ENCODE data around the gene CDH20.
A peak's percentile ranks its signal among the peaks of the same experiment; 100 is the strongest.

CDH20 gene

GRCh38 chr18:61581578-61582201 is 248.5 kb downstream of the CDH20 start:
- peak; percentile 13 for DNase-seq

GRCh38 chr18:61582202-61582710 is 249.0 kb downstream of the CDH20 start:
- no peak for DNase-seq

- no peak for DNase-seq
These were observed 250.3 kb downstream of the CDH20 start for GRCh38 chr18:61583548-61583947.

- DNase-seq = no peak
These were observed 254.6 kb downstream of the CDH20 start for GRCh38 chr18:61587865-61588264.

GRCh38 chr18:61589053-61589723 is 256.0 kb downstream of the CDH20 start:
- DNase-seq = no peak

- no peak for DNase-seq
These were observed 256.5 kb downstream of the CDH20 start for GRCh38 chr18:61589724-61590065.

GRCh38 chr18:61591253-61591652 is 258.0 kb downstream of the CDH20 start:
- DNase-seq = no peak

- no peak for DNase-seq
These were observed 262.5 kb downstream of the CDH20 start for GRCh38 chr18:61595615-61596251.

- no peak for DNase-seq
These were observed 263.1 kb downstream of the CDH20 start for GRCh38 chr18:61596296-61596695.

GRCh38 chr18:61597316-61597715 is 264.1 kb downstream of the CDH20 start:
- no peak for DNase-seq

- DNase-seq = no peak
These were observed 267.2 kb downstream of the CDH20 start for GRCh38 chr18:61600422-61600821.

- no peak for DNase-seq
These were observed 269.6 kb downstream of the CDH20 start for GRCh38 chr18:61602836-61603235.

Measured in DMS153 (cell line).